ENCODE data around the gene KCNJ12.

- TF ChIP-seq, protein P1, sequence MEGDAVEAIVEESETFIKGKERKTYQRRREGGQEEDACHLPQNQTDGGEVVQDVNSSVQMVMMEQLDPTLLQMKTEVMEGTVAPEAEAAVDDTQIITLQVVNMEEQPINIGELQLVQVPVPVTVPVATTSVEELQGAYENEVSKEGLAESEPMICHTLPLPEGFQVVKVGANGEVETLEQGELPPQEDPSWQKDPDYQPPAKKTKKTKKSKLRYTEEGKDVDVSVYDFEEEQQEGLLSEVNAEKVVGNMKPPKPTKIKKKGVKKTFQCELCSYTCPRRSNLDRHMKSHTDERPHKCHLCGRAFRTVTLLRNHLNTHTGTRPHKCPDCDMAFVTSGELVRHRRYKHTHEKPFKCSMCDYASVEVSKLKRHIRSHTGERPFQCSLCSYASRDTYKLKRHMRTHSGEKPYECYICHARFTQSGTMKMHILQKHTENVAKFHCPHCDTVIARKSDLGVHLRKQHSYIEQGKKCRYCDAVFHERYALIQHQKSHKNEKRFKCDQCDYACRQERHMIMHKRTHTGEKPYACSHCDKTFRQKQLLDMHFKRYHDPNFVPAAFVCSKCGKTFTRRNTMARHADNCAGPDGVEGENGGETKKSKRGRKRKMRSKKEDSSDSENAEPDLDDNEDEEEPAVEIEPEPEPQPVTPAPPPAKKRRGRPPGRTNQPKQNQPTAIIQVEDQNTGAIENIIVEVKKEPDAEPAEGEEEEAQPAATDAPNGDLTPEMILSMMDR (IDR thresholded peaks at IDR 0.05), result no peak
- no peak for TF ChIP-seq POLR2A (IDR thresholded peaks at IDR 0.05)
Measured at GRCh38 chr17:21381076-21381706, 5.0 kb downstream of the KCNJ12 start.

Measured in adrenal gland (tissue), 5 donors.